HG03095 (cell line): ENCODE measurements around the gene TMPRSS7.
A peak's percentile ranks its signal among the peaks of the same experiment; 100 is the strongest.
"Not testable (repeated sequence)": the region's sequence is repeated elsewhere in the genome, so short reads cannot be mapped to it uniquely, and the experiment has no call there.

Experiments used
- ATAC-seq: cut with Tn5 transposase; IDR thresholded peaks from one replicate; pipeline ENCODE4 v1.9.1; 2021; ENCODE audit warnings: moderate library complexity; ENCODE audit not compliant: unreplicated experiment

Gene TMPRSS7

DNA sequence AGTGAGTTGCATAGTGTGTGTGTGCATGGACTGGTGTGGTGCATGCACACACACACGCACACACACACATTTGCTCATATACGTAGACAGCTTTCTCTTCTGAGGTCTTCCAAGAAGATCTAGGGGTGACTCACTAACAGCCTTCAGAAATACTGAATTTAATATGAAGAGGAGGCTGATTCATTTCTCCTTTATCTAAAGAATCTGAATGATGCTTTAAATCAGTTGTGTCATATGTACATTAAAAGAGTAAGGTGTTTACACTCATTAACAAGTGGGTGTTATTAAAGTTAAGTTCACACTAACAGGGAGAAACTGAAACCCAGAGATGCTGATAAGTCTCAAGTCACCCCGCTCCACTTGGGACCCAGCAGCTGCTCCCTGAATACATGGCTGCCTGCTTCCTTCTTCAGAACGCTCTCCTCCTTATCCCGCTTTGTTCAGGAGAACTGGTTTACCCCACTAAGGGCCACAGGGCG lies 22.0 kb downstream of the TMPRSS7 start:
- no peak for ATAC-seq

DNA sequence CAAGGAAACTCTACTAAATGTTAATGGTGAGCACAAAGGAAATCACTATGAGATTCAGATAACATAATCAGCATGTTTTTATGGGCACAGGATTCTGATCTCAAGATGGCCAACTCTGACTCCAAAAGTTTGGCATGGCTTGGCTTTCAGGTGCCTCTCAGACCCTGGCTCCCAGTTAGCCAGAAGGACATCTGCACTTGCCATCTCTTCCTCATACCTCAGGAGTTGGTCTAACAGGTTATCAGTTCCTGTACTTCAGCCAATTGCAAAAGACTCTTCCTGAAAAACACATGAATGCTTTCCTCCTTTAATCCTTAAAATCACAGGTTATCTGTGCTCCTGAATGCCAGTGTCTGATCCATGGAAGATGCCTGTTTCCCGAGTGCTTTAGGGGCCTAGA lies 25.0 kb downstream of the TMPRSS7 start:
- no peak for ATAC-seq

DNA sequence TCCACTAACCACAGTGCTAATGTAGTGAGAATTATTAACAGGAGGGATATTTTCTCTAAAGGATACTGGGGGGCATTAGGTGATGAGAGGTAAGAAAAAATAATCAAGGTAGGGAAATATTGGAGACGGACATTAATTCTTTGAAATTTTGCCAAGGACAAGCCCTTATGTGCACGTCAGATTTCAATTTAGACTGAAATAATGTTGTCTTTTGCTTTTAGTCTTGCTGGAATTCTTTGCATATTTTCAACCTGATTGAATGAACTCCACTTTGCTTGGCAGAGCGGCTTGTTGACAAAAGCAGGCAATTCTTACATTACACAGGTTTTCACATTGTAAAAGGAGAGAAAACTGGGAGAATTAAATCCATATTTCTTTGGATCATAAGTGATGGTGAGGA lies 26.6 kb downstream of the TMPRSS7 start:
- no peak for ATAC-seq

DNA sequence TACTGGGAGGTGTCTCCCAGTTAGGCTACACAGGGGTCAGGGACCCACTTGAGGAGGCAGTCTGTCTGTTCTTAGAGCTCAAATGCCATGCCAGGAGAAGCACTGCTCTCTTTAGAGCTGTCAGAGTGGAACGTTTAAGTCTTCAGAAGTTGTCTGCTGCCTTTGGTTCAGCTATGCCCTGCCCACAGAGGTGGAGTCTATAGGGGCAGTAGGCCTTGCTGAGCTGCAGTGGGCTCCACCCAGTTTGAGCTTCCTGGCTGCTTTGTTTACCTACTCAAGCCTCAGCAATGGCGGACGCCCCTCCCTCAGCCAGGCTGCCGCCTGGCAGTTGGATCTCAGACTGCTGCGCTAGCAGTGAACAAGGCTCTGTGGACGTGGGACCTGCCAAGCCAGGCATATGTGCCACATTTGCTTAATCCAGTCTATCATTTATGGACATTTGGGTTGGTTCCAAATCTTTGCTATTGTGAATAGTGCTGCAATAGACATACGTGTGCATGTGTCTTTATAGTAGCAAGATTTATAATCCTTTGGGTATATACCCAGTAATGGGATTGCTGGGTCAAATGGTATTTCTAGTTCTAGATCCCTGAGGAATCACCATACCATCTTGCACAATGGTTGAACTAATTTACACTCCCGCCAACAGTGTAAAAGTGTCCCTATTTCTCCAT lies 38.0 kb downstream of the TMPRSS7 start:
- not testable (repeated sequence) for ATAC-seq

DNA sequence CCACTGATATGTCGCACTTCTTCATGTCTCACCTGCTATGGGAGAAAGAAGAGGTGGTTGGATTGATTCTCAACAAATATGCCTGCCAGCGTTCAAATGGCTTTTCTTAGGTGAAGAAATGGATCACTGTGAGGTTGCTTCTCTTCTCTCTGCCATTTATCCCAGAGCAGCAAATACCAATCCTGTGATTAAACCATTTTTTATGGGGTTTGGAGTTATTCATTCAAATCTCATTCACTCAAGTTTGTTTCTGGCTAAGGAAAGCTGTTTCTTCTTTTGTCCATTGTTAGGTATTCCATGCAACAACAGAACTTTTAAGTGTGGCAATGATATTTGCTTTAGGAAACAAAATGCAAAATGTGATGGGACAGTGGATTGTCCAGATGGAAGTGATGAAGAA lies 39.5 kb downstream of the TMPRSS7 start:
- ATAC-seq: no peak

DNA sequence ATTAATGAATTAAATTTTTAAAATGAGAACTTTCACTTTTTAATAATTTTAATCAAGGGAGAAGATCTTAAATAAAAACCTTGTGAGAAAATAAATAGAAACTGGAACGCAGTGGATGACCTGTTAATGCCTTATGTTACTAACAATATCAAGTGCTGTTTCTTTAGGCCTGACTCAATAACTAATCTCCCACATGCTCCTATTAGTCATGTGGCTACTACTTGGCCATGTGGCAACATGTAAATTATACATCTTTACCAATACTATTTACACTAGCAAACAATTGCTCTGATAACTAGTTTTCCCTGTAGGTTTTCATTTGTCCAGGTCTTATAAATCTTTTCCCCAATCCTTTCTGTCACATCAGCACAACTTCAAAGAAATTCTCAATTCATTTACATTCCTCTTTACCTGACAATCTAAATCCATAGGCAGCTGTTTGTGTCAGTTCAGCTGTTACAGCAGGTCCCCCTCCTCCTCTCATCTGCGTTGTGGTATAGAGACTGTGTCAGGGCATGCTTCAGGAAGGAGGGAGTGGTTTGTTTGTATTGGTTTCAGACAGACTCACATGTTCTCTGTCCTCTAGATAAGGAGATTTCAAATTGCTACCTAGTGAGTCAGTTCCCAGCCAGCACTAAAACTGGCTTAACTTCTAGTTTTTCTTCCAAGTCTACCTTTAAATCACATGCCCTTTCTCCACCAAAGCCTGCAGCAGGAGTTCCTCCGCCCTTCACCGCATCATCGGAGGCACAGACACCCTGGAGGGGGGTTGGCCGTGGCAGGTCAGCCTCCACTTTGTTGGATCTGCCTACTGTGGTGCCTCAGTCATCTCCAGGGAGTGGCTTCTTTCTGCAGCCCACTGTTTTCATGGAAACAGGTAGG lies 40.3 kb downstream of the TMPRSS7 start:
- peak; percentile 92 for ATAC-seq

DNA sequence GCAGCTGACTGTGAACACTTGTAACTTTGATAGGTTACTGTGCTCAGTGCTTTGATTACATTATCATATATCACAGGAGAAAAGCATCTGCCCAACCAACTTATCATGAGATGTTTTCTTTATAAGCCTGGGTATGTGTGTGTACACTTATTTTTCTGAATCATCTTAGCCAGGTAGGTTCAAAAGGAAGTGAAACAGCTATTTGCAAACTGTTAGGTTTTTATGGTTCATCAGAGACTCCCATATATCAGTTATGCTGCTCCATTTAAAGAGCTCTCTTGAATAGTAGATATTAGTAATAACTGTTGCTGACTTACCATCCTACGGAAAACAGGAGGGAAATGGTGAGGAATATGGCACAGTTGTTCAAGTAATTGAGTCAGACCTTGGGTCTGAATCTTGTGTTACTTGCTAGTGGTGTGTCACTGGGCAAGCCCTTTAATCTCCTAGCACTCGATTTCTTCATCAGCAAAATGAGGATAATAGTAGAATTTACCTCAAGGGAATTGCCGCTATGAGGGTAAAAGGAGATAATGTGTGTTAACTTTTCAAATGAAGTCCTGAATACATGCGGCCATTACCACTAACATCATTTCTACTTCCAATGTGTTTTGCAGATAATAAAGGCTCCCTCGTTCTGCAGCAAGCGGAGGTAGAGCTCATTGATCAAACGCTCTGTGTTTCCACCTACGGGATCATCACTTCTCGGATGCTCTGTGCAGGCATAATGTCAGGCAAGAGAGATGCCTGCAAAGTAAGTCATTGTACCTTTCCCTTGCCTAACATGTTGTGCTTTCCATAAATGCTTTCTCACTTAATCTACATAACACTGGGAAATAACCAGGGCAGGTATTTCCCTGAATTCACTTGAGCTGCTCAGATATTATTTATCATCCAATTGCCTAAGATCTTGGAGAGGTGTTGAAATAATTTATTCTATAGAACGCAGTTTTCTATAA lies 43.9 kb downstream of the TMPRSS7 start:
- no peak for ATAC-seq

DNA sequence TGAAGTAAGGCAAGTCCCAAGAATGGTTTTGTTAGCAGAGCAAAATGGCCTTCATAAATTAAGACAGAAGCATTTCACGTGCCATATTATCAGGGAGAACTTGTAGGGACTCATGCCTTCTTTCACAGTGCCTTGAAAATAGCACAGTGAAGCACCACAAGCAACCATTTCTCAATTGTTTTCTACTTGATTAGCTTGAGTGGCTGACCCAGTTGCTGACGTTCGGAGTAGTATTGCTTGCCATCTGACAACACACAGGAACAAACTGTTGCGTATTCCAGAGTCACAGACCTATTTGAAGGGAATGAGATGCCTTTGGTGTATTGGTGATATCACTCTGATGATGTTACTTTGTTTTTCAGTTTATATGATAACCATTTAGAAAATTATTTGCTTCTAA lies 48.7 kb downstream of the TMPRSS7 start:
- no peak for ATAC-seq

DNA sequence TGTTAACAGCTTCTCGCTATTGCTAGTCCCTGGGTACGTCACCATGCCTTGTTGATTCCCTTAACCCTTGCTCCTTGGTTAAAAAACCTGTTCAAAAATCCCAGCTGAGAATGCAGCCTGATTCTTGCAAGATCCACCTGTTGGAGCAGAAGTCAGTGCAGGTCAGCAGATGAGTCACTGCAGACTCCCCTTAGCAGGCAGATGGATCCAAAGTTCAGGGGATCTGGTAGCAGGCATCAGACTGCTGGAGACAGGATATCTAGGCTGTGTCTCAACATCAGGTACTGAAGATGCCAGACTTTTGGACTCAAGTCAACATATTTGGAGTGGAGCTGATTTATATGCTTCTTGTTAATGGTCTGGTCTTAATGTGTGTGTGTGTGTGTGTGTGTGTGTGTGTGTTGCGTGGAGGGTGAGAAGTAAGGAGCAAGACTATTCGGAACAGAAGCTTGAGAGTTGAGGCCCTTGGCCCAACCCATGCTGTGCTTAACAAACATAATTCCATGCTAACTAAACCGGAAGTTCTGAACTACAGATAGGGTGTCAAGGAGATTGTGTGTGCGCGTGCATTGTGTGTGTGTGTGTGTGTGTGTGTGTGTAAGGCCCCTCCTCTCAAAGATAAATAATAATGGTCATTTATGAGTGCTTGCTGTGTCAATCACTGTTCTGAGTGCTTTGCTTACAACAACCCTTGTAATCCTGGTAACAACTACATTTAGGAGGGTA lies 50.6 kb downstream of the TMPRSS7 start:
- no peak for ATAC-seq

DNA sequence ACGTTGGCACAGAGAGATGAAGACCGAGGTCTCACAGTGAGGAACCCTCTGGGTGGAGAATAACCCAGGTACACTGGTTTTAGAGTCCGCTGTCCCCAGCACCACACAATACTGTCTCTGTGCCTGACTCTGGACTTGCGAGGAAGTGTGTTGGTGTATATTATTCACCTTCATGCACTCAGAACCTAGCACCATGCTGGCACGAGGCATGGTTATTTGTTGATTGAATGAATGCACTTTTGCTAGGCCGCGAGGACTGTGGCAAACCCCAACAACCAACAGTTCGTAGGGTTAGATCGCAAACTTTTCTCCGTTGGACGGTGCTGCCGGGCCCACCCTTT lies 51.2 kb downstream of the TMPRSS7 start:
- no peak for ATAC-seq

DNA sequence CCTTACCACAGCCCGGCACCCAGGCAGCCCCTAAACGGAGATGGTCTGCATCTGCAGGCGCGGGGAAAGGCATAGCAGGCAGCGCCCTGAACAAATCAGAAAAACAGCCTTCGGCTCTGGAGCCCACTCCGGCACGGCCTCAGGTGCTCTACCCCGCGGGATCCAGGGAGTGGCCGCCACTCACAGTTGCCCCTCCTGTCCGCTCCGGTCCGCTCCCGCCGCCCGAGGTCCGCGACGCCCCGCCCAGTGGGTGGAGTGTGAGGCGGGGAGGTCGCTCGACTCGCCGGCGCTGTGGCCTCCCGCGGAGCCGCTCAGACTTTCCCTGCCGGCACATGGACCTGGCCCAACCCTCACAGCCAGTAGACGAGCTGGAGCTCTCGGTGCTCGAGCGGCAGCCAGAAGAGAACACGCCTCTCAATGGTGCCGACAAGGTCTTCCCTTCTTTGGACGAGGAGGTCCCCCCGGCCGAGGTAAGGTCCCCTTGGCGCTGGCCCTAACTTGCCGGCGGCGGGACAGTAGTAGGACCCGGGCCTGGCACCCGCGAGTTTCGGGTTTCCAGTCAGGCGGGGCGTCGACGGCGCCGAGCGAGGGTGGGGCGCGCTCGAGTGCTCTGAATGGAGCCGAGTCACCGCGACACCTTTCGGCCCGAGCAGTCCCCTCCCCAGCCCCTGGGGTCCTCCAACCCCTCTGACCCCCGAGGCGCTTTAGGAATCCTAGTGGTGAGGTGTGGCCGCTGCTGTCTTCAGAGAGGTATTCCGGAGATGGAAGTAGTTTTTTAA lies 51.7 kb downstream of the TMPRSS7 start, which contains the start of gene C3orf52:
Gene C3orf52, plus strand, starts transcription at position 314 of the 779 bp plus-strand sequence. Its CDS starts 19 bp downstream, at position 333.
- ATAC-seq: peak; percentile 83

DNA sequence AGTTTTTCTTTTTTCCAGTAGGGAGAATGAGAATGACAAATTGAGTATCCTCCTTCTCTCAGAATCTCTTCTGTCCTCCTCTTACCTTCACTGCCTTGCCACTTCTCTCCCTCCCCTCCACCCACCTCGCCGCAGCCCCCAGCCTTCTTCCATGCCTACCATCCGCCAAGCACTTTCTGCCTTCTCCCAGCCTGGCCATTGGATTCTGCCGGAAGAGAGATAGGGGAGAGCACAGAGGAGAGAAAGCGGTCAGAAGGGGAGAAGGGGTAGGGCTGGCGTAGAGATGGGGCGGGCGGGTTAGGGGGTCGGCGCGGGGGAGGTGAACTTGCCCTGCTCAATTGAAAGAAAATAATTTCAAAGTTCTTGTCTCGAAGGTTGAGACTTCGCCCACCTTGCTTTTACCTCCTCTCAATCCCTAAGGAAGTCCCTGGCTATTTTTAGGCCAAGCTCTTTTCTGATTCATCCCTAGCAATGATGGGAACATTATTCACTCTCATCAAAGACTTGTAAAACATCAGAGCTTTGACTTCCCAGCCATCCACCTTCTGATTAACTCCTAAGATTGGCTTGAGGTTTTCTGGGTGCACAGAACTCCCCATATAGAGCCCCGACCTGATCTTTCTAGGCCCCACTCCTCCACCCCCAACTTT lies 52.5 kb downstream of the TMPRSS7 start:
- ATAC-seq: no peak

DNA sequence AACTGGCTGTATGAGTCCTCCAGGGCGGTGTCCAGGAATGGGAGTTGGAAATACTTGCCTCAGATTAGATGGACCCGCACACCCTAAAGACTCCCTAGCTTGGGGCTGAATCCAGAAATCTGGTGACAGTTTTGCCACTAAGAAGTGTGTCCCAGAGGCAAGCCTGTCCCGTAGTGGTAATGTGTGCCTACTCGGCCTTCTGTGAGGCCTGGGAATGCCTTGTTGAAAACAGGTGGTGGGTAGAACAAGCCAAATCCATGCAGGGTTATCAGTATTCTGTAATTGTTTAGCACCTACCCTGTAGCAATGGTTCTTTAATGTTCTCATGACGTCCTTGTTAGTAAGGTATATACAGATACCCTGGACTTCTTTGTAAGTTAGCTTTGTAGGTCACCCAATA lies 53.2 kb downstream of the TMPRSS7 start:
- no peak for ATAC-seq

DNA sequence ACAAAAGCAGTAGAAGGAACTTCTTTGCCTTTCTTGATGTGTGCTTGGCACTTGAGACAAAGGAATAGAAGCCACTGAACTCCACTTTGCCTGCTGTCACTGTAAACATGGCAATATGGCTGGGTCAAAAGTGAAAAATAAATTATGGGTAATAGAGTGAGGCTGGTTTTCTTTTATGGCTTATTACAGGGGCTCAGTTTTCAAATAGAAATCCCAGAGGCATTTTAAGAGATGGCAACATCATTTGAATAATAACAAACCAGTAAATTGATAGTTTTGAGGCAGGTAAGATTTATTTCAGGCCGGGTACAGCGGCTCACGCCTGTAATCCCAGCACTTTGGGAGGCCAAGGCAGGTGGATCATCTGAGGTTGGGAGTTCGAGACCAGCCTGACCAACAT lies 54.4 kb downstream of the TMPRSS7 start:
- no peak for ATAC-seq

DNA sequence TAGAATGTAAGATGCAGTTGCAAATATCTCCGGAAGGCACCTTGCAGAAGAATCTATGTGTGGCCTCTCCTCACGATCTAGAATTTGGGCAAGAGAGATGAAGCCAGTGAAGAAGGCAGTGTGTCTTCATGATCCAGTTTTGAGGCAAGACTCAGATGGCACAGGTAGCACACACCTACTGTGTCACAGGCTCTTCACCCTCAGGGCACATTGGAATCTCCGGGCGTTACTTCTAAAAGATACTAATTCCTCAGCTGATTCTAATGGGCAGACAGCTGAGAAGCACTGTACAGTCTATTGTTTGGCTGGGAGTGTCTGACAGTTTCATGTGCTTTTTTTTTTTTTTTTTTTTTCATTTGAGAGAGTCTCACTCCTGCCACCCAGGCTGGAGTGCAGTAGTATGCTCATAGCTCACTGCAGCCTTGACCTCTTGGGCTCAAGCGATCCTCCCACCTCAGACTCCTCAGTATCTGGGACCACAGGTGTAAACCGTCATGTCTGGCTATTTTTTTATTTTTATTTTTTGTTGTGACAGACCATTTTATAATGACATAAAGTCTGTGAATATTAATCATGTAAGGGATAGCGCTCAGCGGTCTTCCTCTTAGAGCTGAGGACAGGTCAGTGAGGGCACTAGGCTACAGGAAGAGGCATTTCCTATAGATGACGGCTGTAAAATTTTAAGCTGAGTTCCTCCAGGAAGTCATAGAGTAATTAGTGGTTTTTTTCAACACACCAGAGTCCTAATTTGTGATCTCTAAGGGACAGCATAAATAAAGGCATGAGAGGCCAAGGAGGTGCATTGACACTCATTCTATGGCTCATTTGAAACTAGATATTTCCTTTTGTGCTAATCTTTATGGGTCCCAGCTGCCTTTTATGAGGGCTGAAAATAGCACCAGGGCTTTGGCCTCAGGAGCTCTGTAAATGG lies 55.7 kb downstream of the TMPRSS7 start:
- ATAC-seq: no peak

DNA sequence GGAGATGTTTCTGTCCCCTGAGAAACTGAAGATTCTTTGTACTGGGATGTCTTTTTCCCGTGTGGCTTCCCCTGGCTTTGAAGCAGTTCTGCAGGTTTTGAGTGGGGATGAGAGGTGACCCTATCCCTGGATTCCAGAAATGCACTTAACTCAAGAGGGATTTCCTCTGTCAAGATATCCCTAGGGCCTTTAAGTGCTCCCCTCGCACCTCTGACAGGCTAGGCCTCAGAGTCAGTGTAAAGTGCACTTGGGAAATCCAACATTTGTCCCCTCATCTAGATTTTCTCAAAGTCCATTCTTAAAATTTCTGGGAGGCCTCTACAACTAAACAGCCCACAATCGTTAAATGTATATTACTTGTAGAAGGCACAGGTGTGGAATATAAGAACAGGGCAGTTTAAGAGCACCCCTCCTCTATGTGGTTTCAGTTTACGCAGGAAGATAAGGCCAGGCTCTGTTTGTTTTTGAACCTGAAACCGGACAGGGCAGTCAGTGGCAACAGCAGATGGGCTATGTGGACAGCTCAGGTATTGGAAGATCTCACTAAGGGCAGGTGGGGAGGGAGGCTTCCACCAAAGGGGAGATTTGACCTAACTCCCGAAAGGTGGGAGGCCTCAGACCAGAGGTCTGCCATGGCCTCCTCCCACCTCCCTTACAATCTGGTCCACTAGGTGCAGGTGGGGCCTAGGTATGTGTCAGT lies 56.5 kb downstream of the TMPRSS7 start:
- ATAC-seq: no peak

DNA sequence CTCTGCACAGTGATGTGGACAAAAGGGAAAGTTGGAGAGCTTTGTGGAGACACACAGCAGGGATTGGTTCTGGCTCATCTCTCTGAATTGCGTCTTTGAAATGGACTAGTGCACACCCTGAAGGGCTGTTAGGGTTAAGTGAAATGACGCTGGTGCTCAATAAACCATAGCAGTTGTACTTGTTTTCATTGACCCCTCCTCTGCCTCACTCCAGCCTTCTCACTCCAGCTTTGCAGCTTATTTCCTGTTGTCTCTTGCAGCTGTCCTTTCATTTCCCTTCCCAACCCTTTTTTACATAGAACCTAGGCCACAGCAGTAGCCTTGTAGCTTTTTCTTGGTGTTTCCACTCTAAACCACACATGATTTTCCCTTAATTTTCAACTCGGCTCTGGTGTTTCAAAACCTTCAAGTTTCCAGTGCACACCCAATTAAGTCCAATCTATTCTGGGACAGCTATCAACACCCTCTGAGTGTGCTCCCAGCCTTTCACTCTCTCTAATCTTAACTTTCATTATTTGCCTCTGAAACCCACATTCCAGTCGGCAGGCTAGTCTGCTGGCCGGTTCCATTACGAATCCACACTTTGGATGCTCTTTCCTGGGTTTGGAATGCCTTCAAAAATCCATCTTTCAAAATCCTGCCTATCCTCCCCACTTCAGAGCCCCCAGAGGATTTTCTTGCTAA lies 58.1 kb downstream of the TMPRSS7 start:
- peak; percentile 58 for ATAC-seq
